IPS-NIHi11 (cell line): ENCODE data around the gene ATF5.
"Not testable (repeated sequence)": the region's sequence is repeated elsewhere in the genome, so short reads cannot be mapped to it uniquely, and the experiment has no call there.

Experiments used
- DNase-seq: peaks from one replicate; pipeline ENCODE4 v3.0.0; 2012; ENCODE audit warnings: mixed read lengths, low spot score

ATF5 gene

DNA sequence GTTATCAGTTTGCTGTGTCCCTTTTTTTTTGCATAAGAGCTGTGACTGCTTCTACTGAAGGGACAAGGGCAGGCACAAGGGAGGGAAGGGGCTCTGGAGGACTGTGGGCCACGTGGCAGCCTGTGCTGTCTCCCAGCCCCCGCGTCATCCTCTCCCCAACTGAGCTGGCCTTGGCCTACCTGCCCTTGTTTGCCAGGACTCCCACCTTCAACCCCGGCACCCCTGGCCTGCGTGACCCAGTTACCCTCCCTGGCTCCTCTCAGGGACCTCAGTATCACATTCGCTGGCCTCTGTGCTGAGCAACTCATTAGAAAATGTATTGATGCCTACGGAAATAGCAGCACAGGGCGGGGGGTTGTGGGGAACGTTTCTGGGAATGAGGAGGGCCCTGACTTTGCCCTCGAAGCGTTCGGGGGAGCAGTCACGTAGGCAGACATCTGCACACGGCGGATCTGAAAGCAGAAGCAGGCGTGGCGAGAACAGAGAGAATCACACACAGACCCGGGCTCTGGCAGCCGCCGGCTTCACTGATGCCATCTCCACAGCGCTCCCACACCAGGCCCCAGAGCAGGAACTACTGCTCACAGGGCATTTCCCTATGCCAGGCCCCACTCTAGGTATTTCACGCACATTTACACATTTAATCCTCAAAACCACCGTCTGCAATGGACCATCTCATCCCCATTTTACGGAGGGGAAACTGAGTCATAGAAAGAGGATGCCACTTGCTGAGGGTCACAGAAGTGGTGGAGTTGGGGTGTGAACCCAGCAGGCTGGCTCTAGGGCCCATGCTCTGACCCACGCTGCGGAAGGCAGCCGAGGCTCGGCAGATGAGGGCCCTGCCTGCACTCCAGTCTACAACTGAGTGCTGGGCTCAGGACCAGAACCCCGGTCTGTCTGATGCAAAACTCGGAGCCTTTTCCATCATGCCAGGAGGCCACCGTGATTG is 5.7 kb upstream of the ATF5 start:
- no peak for DNase-seq

DNA sequence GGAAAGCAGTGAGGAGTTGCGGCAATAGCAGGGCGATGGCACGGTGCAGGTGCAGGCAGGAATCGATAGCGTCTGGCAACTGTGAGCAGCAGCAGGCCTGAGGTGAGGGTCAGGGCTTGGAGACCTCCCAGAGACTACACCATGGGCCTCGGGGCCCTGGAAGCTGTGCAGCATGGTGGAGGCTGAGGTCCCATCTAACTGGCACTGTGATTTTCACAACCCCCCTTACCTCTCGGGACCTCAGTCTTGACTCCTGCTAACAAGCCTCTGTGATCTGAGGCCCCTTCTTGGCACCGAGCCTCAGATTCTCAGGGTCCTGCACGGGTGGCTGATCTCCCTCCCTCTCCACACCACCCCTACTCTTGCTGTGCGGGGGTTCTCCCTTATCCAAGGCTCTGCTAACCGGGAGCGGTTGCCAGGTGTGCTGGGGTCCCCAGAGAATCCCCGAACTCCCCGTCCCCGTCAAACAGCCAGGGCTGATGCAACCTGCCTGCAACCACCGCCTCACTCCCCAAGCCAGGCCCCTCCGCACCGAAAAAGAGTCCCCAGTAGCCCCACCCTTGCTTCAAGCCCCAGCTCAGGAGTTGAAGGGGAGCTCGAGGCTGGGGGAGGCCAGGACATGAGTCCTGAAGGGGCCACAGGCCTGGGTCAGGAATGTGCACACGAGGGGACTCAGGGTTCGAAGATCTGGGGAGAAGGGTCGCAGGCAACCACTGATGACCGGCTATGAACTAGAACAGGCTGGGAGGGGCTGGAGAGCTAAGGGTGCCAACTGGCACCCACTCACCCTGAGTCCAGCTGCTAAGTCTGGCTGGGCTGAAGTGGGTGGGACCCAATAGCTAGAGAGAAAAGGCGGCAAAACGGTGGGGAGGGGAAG is 4.8 kb upstream of the ATF5 start:
- no peak for DNase-seq

DNA sequence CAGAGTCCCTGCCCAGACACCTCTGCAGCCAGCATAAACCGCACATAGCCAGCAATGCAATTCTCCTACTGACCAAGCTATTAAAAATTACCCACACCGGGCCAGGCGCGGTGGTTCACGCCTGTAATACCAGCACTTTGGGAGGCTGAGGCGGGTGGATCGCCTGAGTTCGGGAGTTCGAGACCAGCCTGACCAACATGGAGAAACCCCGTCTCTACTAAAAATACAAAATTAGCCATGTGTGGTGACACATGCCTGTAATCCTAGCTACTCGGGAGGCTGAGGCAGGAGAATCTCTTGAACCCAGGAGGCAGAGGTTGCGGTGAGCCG is 4.2 kb upstream of the ATF5 start:
- not testable (repeated sequence) for DNase-seq

DNA sequence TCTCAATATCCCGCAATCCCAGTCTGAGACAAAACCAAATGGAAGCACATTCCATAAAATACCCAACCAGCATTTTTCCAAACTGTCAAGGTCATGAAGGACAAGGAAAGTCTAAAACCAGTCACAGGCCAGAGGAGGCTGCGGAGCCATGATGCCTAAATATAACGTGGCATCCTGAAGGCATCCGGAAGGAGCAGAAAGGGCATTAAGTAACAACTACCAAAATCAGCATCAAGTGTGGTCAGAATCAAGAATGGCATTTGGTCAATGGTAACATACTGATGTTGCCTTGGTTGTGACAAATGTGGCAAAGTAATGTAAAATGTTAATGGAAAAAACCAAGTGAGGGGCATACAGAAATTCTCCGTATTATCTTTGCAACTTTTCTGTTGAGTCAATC is 3.5 kb upstream of the ATF5 start:
- no peak for DNase-seq

GRCh38 chr19:49926515-49926914 is 2.5 kb upstream of the ATF5 start:
- DNase-seq: no peak

DNA sequence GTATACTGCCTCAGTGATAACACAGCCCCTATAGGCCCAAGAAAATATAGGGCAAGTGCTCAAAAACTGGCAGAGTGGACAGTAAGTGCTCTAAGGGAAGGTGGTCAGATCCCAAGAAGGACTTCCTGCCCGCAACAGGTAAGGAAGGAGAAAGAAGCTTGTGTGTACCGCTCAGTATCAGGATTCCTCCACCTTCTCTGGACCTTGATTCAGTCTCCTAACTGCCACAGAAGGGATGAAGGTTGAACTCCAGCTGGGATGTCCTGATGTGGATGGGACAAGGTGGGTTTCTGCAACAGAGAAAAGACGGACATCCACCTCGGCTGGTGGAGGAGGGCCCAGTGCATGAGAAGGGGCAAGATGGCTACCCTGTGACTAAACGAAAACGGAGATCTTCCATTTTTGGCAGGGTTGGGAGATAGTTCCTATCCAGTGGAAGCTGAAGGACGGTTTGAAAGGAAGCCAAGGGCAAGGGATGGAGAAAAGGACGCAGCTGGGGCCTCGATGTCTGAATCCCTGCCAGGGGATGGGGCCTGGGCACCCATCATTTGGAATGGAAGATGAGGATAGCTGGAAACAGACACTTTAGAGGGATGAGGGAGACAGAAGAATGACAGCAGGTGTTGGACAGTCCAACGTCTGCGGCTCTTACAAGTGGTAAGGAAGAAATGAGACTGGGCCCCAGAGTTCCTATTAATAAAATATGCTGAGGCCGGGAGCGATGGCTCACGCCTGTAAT is 1.3 kb upstream of the ATF5 start:
- no peak for DNase-seq

DNA sequence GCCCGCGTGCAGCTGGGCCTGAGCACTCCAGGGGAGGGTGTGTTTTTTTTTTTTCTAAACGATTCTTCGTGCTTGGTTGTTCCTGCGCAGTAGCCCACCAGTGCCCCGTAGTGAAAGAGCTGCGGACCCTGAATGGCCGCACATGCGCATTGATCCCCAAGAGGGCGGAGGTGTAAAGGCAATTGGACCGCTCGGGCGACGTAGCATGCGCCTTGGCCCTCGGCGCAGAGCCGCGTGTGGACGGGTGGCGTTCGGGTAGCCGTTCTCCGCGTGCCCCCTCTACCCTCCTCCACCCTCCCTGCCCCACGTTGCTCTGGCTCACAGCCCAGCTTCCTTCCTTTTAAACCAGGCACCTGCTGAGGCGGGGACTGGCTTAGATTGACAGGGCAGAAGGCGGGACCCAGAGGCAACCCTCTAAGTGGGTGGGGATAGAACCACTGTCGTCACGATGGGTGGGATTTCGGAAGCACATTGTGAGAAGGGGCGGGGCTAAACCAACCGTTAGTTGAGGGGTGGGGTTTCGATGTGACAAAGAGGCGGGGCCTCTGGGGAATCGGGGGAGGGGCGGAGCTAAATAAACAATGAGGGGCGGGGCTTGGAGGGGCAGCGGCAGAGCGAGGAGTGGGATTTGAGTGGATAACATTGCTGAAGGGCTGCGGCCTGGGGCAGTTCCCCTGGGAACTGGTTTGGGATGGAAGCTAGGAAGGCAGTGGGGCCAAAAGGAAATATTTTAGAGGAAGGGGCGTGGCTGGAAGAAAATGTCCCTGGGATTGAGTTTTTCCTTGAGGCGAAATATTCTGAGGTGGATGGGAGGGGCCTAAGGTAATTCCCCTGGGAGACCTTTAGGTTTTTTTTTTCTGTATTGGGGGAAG is 842 bp downstream of the ATF5 start:
- DNase-seq: peak; percentile 94

DNA sequence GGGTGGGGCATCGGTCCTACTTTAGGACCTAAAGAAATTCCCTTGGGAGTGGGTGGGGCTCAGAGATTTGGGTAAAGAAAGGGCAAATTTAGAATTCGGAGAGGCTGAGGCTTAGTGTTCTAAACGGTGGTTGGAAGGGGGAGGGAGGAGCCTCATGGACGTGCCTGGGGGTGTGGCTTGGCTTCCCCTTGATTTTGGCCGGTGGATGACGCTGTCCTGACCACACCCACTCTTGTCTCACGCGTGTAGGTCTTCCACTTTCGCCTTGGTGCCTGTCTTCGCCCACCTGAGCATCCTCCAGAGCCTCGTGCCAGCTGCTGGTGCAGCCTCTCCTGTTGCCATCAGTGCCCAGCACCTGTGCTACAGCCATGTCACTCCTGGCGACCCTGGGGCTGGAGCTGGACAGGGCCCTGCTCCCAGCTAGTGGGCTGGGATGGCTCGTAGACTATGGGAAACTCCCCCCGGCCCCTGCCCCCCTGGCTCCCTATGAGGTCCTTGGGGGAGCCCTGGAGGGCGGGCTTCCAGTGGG is 1.5 kb downstream of the ATF5 start:
- DNase-seq: peak; percentile 76

- DNase-seq: no peak
These were observed 2.5 kb downstream of the ATF5 start for GRCh38 chr19:49931293-49932040.

GRCh38 chr19:49932041-49932451 is 3.0 kb downstream of the ATF5 start:
- DNase-seq: no peak

DNA sequence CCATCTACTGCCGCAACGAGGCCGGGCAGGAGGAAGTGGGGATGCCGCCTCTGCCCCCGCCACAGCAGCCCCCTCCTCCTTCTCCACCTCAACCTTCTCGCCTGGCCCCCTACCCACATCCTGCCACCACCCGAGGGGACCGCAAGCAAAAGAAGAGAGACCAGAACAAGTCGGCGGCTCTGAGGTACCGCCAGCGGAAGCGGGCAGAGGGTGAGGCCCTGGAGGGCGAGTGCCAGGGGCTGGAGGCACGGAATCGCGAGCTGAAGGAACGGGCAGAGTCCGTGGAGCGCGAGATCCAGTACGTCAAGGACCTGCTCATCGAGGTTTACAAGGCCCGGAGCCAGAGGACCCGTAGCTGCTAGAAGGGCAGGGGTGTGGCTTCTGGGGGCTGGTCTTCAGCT is 3.7 kb downstream of the ATF5 start:
- no peak for DNase-seq

DNA sequence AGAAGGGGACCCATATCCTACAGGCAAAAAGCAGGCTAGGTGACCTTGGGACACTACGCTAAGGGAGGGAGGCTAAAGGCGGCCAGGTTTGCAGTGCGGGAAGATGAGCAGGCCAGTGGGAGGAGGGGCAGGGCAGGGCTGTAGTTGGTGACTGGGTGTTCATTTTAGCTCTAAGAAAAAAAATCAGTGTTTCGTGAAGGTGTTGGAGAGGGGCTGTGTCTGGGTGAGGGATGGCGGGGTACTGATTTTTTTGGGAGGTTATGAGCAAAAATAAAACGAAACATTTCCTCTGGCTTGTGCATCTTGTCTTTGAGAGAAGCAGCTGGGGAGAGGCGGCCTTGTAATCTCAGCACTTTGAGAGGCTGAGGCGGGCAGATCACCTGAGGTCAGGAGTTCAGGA is 4.6 kb downstream of the ATF5 start:
- no peak for DNase-seq

DNA sequence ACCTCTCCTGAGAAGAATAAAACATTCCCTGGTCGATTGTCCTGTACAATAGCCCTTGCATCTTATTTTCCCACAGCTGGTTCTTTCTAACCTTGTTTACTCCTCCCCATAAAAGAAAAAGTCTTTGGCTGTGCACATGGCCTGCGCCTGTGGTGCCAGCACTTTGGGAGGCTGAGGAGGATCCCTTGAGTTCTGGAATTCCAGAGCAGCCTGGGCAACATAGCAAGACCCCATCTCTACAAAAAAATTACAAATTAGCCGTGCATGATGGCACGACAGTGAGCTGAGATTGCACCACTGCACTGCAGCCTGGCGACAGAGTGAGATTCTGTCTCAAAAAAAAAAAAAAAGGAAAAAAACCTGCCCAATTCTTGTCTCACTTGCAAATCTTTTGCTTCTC is 7.5 kb downstream of the ATF5 start:
- DNase-seq: no peak

- DNase-seq: peak; percentile 84
These were observed 8.9 kb downstream of the ATF5 start for GRCh38 chr19:49937750-49938381.

DNA sequence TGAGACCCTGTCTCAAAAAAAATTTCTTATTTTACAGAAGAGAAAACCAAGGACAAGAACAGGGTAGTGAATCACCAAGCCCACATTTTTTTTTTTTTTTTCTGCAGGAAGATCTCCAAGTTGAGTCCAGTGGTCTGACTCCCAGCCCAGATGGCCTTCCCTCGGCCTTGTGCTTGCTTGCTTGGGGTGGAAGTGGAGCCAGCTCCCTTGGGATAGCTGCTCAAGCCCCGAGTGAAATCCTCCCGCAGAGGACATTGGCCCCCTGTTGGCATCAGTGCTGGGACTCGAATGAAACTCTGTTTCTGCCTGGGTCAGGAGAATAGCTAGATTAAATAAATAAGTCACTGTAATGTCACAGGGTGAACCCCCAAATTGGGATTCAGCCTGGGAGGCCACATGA is 9.7 kb downstream of the ATF5 start:
- no peak for DNase-seq

DNA sequence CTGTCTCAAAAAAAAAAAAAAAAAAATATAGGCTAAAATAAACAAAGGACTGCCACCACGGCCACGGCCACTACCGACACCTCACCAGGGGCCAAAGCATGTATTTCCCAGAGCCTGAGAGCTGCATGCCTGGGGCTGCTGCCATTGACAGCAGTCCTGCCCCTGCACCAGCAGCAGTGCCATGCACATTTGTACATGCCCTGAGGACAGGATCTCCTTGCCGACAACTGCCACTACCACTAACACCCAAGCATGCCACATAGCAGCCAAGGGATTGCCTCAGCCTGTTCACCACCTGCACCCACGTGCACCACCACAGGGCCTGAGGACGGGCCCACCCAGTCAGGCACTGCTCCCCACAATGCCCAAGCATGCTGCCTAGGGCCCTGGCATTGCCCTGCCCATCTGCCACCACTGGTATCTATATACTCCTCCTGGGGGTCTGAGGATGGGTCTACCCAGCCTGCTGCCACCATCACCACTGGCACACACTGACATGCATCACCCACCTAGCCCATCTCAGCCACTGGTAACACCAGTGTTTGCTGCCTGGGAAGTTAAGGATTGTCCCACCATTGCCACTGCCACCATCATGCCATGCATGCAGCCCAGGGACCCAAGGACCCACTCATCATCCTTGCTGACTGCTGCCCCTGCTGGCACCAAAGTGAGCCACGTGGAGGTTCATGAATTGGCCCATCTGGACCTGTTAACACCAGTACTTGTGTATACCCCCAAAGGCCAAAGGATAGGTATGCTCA is 10.9 kb downstream of the ATF5 start:
- no peak for DNase-seq

DNA sequence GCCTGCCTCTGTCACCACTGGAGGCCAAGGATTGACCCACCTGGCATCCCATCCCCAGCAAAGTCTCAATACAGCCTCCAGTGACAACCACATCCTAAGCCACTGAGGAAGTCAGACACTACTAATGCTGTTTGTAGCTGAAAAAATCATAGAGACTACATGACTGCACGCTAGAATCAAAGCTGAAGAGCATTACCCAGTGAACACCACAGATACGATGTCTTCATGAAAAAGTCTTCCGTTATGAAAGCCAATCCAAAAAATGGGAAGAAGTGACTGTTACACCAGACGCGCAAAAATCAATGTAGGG is 11.4 kb downstream of the ATF5 start:
- DNase-seq: no peak

DNA sequence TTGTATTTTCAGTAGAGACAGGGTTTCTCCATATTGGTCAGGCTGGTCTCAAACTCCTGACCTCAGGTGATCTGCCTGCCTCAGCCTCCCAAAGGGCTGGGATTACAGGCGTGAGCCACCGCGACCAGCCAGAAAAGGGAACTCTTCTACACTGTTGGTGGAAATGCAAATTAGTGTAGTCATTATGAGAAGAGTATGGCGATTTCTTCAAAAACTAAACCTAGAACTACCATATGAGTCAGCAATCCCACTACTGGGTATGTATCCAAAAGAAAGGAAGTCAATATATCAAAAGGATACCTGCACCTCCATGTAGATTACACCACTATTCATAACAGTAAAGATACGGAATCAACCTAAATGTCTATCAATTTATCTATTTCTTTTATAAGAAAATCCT is 15.6 kb downstream of the ATF5 start:
- DNase-seq: not testable (repeated sequence)

GRCh38 chr19:49946415-49946814 is 17.4 kb downstream of the ATF5 start:
- DNase-seq: no peak
